Neuronal stem cell (in vitro differentiated cells): Measurements from ENCODE around the gene RHOH.
"Not testable (repeated sequence)": the region's sequence is repeated elsewhere in the genome, so short reads cannot be mapped to it uniquely, and the experiment has no call there.

Source experiments
- DNase-seq: peaks from one replicate; pipeline ENCODE4 v3.0.0-alpha.2; 2013; ENCODE audit warnings: low spot score
- H2AFZ ChIP-seq: one replicate; pipeline ENCODE4 v1.6.1; 2013; ENCODE audit warnings: mild to moderate bottlenecking, low read length, inconsistent platforms
- H2AK5ac ChIP-seq: 2 replicates; pipeline ENCODE4 v1.6.1; 2013; ENCODE audit warnings: low read depth, mild to moderate bottlenecking, inconsistent platforms, low read length, moderate library complexity, mixed read lengths
- H2BK120ac ChIP-seq: 2 replicates; pipeline ENCODE4 v1.6.1; 2013; ENCODE audit warnings: low read depth, mild to moderate bottlenecking, inconsistent platforms, low read length, moderate library complexity, mixed read lengths
- H2BK12ac ChIP-seq: one replicate; pipeline ENCODE4 v1.6.1; 2013; ENCODE audit warnings: low read length, inconsistent platforms
- H2BK15ac ChIP-seq: 2 replicates; pipeline ENCODE4 v1.6.1; 2013; ENCODE audit warnings: mild to moderate bottlenecking, low read length, inconsistent platforms, mixed read lengths
- H2BK5ac ChIP-seq: one replicate; pipeline ENCODE4 v1.6.1; 2013; ENCODE audit warnings: inconsistent platforms, mild to moderate bottlenecking, low read length, moderate library complexity
- H3K14ac ChIP-seq: one replicate; pipeline ENCODE4 v1.6.1; 2013; ENCODE audit warnings: low read length, inconsistent platforms
- H3K18ac ChIP-seq: 2 replicates; pipeline ENCODE4 v1.6.1; 2013; ENCODE audit warnings: low read length, inconsistent platforms
- H3K23ac ChIP-seq: 2 replicates; pipeline ENCODE4 v1.6.1; 2013; ENCODE audit warnings: low read depth, mild to moderate bottlenecking, mixed read lengths, low read length, inconsistent platforms; ENCODE audit not compliant: poor library complexity
- H3K27ac ChIP-seq: replicated peaks from 3 replicates; pipeline ENCODE4 v1.5.1; 2013; ENCODE audit warnings: low read length, inconsistent platforms
- H3K27me3 ChIP-seq, 3 experiments: 2 replicates each; pipeline ENCODE4 v1.6.1; 2013; ENCODE audit warnings: low read length in 3 of 3, mild to moderate bottlenecking in 2 of 3, inconsistent platforms in 1 of 3, low read depth in 1 of 3, mixed read lengths in 1 of 3, moderate library complexity in 1 of 3; ENCODE audit not compliant: control insufficient read depth in 3 of 3, insufficient read depth in 3 of 3
- H3K36me3 ChIP-seq, 2 donors: replicated peaks in 1 of 2; 2 replicates each; pipeline ENCODE4 v1.6.1; 2013; ENCODE audit warnings: low read length in 2 of 2; ENCODE audit not compliant: control insufficient read depth in 2 of 2, insufficient read depth in 2 of 2
- H3K4ac ChIP-seq: 2 replicates; pipeline ENCODE4 v1.6.1; 2013; ENCODE audit warnings: inconsistent platforms, mild to moderate bottlenecking, low read length, moderate library complexity
- H3K4me1 ChIP-seq, 2 donors: 1 replicate in 1 of 2; 2 replicates in 1 of 2; pipeline ENCODE4 v1.6.1; 2013; ENCODE audit warnings: low read length in 2 of 2, low read depth in 1 of 2; ENCODE audit not compliant: control insufficient read depth in 2 of 2, insufficient read depth in 1 of 2
- H3K4me2 ChIP-seq: one replicate; pipeline ENCODE4 v1.6.1; 2013; ENCODE audit warnings: mild to moderate bottlenecking, low read length, inconsistent platforms; ENCODE audit not compliant: insufficient read depth, poor library complexity, severe bottlenecking
- H3K4me3 ChIP-seq, 2 donors: 2 replicates each; pipeline ENCODE4 v1.5.1; 2013; ENCODE audit warnings: low read length in 2 of 2, mild to moderate bottlenecking in 2 of 2, inconsistent platforms in 1 of 2, moderate library complexity in 1 of 2
- H3K79me1 ChIP-seq: one replicate; pipeline ENCODE4 v1.6.1; 2013; ENCODE audit warnings: low read depth, mild to moderate bottlenecking, inconsistent platforms, low read length, moderate library complexity
- H3K9ac ChIP-seq: one replicate; pipeline ENCODE4 v1.6.1; 2013; ENCODE audit warnings: mild to moderate bottlenecking, low read depth, low read length, inconsistent platforms; ENCODE audit not compliant: poor library complexity
- H3K9me3 ChIP-seq, 2 donors: replicated peaks in 1 of 2; 2 replicates each; pipeline versions ENCODE3 to v1.6.1; 2013; ENCODE audit warnings: low read length in 2 of 2, mild to moderate bottlenecking in 2 of 2, inconsistent platforms in 1 of 2, low read depth in 1 of 2, mixed read lengths in 1 of 2, moderate library complexity in 1 of 2; ENCODE audit not compliant: control insufficient read depth in 2 of 2, insufficient read depth in 1 of 2
- H4K8ac ChIP-seq: one replicate; pipeline ENCODE4 v1.6.1; 2013; ENCODE audit warnings: low read depth, mild to moderate bottlenecking, inconsistent platforms, low read length, moderate library complexity
- H4K91ac ChIP-seq: one replicate; pipeline ENCODE4 v1.6.1; 2013; ENCODE audit warnings: low read length, low read depth, mild to moderate bottlenecking, inconsistent platforms; ENCODE audit not compliant: poor library complexity
- WGBS, 2 donors: extraction: QIAGEN DNeasy Blood & Tissue Kit; methylation state at CpG; one replicate each; pipeline ENCODE4 v1.1.7; 2013; ENCODE audit warnings: missing lambda C conversion rate in 2 of 2, mixed read lengths in 1 of 2; ENCODE audit not compliant: insufficient read length in 2 of 2, insufficient replicate concordance in 1 of 2; ENCODE audit errors: extremely low coverage in 2 of 2; 5-methylcytosine and 5-hydroxymethylcytosine counted together

Gene RHOH

GRCh38 chr4:40280586-40280985, 83.8 kb downstream of the RHOH start:
- Histone ChIP-seq H3K27me3 (peaks cover 0 to 7% (median 0%) of the 10 kb centered on the region in 3 experiments), H3K23ac (no peak overlapping the region), H4K8ac (no peak overlapping the region), H2BK12ac (no peak overlapping the region), H3K4me3 (no peak overlapping the region), H3K14ac (no peak overlapping the region), H3K27ac (no peak overlapping the region), H3K18ac (no peak overlapping the region), H3K9me3 (no peaks in the 10 kb centered on the region), H2AFZ (no peak overlapping the region), H4K91ac (no peak overlapping the region), H3K36me3 (no peaks in the 10 kb centered on the region), H2BK120ac (no peak overlapping the region), H3K79me1 (no peaks in the 10 kb centered on the region), H2BK5ac (no peak overlapping the region), H3K9ac (no peak overlapping the region), H3K4me1 (peaks cover 3 to 4% of the 10 kb centered on the region in 2 donors), H2AK5ac (no peak overlapping the region), H3K4ac (no peak overlapping the region), H2BK15ac (no peak overlapping the region), H3K4me2 (no peak overlapping the region)
- WGBS, 2 donors = no CpG with 5 or more reads among the region's 2 CpGs
- DNase-seq = no peak

- Histone ChIP-seq H2AFZ (no peak overlapping the region), H2BK5ac (no peak overlapping the region), H3K27ac (no peak overlapping the region), H3K9me3 (no peaks in the 10 kb centered on the region), H3K4me3 (no peak overlapping the region), H3K14ac (no peak overlapping the region), H3K18ac (no peak overlapping the region), H4K91ac (no peak overlapping the region), H3K27me3 (peaks cover 0 to 7% (median 0%) of the 10 kb centered on the region in 3 experiments), H2AK5ac (no peak overlapping the region), H2BK120ac (no peak overlapping the region), H3K36me3 (no peaks in the 10 kb centered on the region), H3K4me2 (no peak overlapping the region), H2BK15ac (no peak overlapping the region), H3K79me1 (no peaks in the 10 kb centered on the region), H3K4ac (no peak overlapping the region), H2BK12ac (no peak overlapping the region), H3K9ac (no peak overlapping the region), H3K4me1 (peaks cover 4% of the 10 kb centered on the region in 2 donors), H4K8ac (no peak overlapping the region), H3K23ac (no peak overlapping the region)
- DNase-seq = no peak
- no CpG with 5 or more reads among the region's 3 CpGs for WGBS, 2 donors
These were observed 84.3 kb downstream of the RHOH start for GRCh38 chr4:40281099-40281498.

GRCh38 chr4:40281913-40282312, 85.1 kb downstream of the RHOH start:
- Histone ChIP-seq H2BK120ac (no peak overlapping the region), H2BK12ac (no peak overlapping the region), H3K27ac (no peak overlapping the region), H4K8ac (no peak overlapping the region), H2BK5ac (no peak overlapping the region), H3K9me3 (no peaks in the 10 kb centered on the region), H3K9ac (no peak overlapping the region), H3K4me3 (no peak overlapping the region), H3K27me3 (peaks cover 0 to 9% (median 0%) of the 10 kb centered on the region in 3 experiments), H3K18ac (no peak overlapping the region), H3K36me3 (no peaks in the 10 kb centered on the region), H2AK5ac (no peak overlapping the region), H3K79me1 (no peaks in the 10 kb centered on the region), H3K4me2 (no peak overlapping the region), H4K91ac (no peak overlapping the region), H3K14ac (no peak overlapping the region), H3K4ac (no peak overlapping the region), H2BK15ac (no peak overlapping the region), H3K23ac (no peak overlapping the region), H2AFZ (no peak overlapping the region), H3K4me1 (peaks cover 2 to 4% of the 10 kb centered on the region in 2 donors)
- no CpG with 5 or more reads among the region's 5 CpGs for WGBS, 2 donors
- DNase-seq = no peak

GRCh38 chr4:40282857-40283256, 86.0 kb downstream of the RHOH start:
- not testable (repeated sequence) for H3K4me1 ChIP-seq, H3K27me3 ChIP-seq, H3K14ac ChIP-seq, H3K79me1 ChIP-seq, DNase-seq, H2BK12ac ChIP-seq, H2BK120ac ChIP-seq, H3K9me3 ChIP-seq, H3K4me2 ChIP-seq, H2AFZ ChIP-seq, H3K36me3 ChIP-seq, H2BK15ac ChIP-seq, H2BK5ac ChIP-seq, H3K27ac ChIP-seq, H3K9ac ChIP-seq, H3K4me3 ChIP-seq, H3K4ac ChIP-seq, H4K91ac ChIP-seq, H3K23ac ChIP-seq, H4K8ac ChIP-seq
- peak overlapping the region; percentile 87 for H2AK5ac ChIP-seq
- H3K18ac ChIP-seq = peak overlapping the region; percentile 80
- WGBS, 2 donors = no CpG with 5 or more reads among the region's 7 CpGs
